Epidermal melanocyte (primary cell): ENCODE results near the gene ZNF530.

ENCODE experiments used
- DNase-seq: peaks from one replicate; pipeline ENCODE4 v3.0.0; 2011; ENCODE audit warnings: low spot score; ENCODE audit not compliant: insufficient read length

The ZNF530 gene

GRCh38 chr19:57613941-57614743 is 14.5 kb downstream of the ZNF530 start, which contains the start of gene ZNF134:
Gene ZNF134 (plus strand): TSS chr19:57614242. CDS start chr19:57619469, 5,227 bp downstream.
- DNase-seq: peak; percentile 95

GRCh38 chr19:57615346-57615745 is 15.7 kb downstream of the ZNF530 start:
- DNase-seq: no peak

DNA sequence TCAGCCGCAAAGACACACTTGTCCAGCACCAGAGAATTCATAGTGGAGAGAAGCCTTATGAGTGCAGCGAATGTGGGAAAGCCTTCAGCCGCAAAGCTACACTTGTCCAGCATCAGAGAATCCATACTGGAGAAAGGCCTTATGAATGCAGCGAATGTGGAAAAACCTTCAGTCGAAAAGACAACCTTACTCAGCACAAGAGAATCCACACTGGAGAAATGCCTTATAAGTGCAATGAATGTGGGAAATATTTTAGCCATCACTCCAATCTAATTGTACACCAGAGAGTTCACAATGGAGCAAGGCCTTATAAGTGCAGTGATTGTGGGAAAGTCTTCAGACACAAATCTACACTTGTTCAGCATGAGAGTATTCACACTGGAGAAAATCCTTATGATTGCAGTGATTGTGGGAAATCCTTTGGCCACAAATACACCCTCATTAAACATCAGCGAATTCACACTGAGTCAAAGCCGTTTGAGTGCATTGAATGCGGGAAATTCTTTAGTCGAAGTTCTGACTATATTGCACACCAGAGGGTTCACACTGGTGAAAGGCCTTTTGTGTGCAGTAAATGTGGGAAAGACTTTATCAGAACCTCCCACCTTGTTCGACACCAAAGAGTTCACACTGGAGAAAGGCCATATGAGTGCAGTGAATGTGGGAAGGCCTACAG is 21.1 kb downstream of the ZNF530 start:
- DNase-seq: no peak

DNA sequence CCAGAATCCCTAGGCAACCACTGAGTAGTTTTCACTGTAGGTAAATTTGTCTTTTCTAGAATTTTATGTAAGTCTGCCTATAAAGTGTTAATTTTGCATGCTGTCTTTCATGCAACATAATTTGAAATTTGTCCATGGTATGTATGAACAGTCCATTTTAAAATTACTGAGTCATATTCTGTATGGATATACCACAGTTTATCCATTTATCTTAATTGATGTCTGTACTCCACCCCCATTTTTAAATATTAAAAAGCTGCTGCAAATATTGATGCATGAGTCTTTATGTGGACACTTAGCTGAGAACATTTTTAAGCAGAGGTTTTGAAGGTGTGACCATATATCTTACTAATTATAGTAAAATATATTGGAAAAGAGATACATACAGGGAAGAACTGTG is 23.4 kb downstream of the ZNF530 start:
- DNase-seq: no peak

DNA sequence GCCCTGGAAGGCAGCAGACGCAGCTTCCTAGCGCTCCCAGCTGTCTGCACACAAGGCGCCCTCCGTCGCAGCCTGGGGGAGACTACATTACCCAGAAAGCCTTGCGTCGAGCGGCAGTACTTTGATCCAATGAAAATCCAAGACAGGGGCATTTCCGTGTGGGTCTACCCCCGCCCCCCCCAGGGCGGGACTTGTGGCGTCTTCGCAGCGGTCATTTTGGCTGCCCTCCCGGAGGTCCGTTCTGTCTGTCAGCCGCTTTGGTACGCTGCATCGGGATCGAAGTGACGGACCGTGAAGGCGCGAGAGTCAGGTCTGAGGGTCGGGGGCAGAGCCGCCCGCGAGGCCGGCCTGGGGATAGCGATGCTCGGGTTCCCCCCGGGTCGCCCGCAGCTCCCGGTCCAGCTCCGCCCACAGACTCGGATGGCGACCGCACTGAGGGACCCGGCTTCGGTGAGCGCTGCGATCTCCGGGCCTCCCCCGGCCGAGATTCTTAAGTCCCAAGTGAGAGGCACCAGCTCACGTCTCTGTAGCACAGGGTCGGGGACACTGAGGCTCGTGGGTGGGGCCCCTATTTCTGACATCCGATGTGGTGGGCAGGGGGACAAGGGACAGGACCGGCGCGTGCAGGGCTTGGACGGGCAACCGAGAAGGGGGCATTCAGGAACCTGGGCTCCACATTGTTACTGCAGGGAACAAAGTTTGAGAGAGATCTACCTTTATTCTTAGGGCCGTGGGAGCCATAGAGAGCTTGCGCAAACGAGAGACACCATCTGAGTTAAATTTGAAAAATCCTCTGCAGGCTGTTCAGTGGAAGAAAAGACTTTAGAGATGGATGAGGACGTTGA is 33.5 kb downstream of the ZNF530 start, which contains the start of gene ZNF211:
Gene ZNF211 (plus strand): TSS at position 182 of the 845 bp plus-strand sequence. CDS start 179 bp downstream, at position 361.
- peak; percentile 86 for DNase-seq

- no peak for DNase-seq
Measured at GRCh38 chr19:57633832-57634131, 34.1 kb downstream of the ZNF530 start.

GRCh38 chr19:57637379-57637778 is 37.7 kb downstream of the ZNF530 start:
- no peak for DNase-seq

GRCh38 chr19:57641715-57642234 is 42.1 kb downstream of the ZNF530 start:
- no peak for DNase-seq

GRCh38 chr19:57642396-57643046 is 42.8 kb downstream of the ZNF530 start:
- DNase-seq: no peak

DNA sequence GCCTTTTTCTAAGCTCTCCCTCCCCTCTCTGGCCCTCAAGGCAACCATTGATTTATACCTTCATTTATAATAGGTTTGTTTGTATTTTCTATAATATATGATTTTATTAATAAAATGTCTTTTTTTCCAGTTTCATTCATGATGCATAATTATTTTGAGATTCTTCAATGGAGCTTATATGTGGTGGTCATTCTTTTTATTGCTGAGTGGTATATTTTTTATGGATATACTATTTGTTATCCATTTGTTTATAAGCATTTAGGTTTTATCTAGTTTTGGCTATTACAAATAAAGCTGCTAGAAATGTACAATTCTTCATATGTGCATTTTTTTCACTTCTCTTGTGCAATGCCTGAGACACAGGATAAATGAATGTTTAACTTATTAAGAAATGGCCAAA is 44.0 kb downstream of the ZNF530 start:
- DNase-seq: no peak

GRCh38 chr19:57648331-57649003 is 48.8 kb downstream of the ZNF530 start:
- DNase-seq: no peak

- no peak for DNase-seq
Measured at GRCh38 chr19:57651654-57651996, 51.9 kb downstream of the ZNF530 start.

GRCh38 chr19:57653689-57654088 is 54.0 kb downstream of the ZNF530 start:
- DNase-seq: no peak

- no peak for DNase-seq
Measured at GRCh38 chr19:57655443-57655842, 55.8 kb downstream of the ZNF530 start.

GRCh38 chr19:57656346-57656745 is 56.7 kb downstream of the ZNF530 start:
- DNase-seq: no peak
